Activated B cell treated with CpG ODN at 0.5 μM for 24 hours (primary cell): ENCODE measurements around the gene CTLA4. TPM values are rescaled to one million over a fixed set of nuclear protein-coding genes. Genes with fewer than 3 reads are reported as not detected.
A peak's percentile ranks its signal among the peaks of the same experiment; 100 is the strongest.

Experiments
- ATAC-seq: fragments of 200-7000 bp; cut with Tn5 transposase; one replicate; pipeline ENCODE4 v1.10.0; 2021; ENCODE audit warnings: low read depth, mild to moderate bottlenecking, moderate library complexity
- CTCF ChIA-PET: fragments of 350-600 bp; sonication (Branson Sonifier 250); formaldehyde crosslinking; loops from one replicate; lab custom pipeline; 2021; ENCODE audit warnings: antibody characterized with exemption; lab: Charles Lee
- POLR2A ChIA-PET: fragments of 350-600 bp; sonication (Branson Sonifier 250); formaldehyde crosslinking; loops from one replicate; lab custom pipeline; 2021; ENCODE audit warnings: antibody characterized with exemption; lab: Charles Lee
- DNase-seq: peaks from one replicate; pipeline ENCODE4 v3.0.0; 2022
- H3K27ac Mint-ChIP-seq: one replicate; pipeline ENCODE4 v1.8.0; 2020; ENCODE audit warnings: mixed read lengths
- H3K27me3 Mint-ChIP-seq: one replicate; pipeline ENCODE4 v1.8.0; 2021; ENCODE audit warnings: mixed read lengths
- H3K36me3 Mint-ChIP-seq: one replicate; pipeline ENCODE4 v1.8.0; 2021; ENCODE audit warnings: low read depth, mixed read lengths
- H3K4me1 Mint-ChIP-seq: one replicate; pipeline ENCODE4 v1.8.0; 2021; ENCODE audit warnings: mixed read lengths
- H3K4me3 Mint-ChIP-seq: one replicate; pipeline ENCODE4 v1.8.0; 2020; ENCODE audit warnings: mild to moderate bottlenecking, mixed read lengths
- H3K9me3 Mint-ChIP-seq: one replicate; pipeline ENCODE4 v1.8.0; 2020; ENCODE audit warnings: mixed read lengths
- CTCF ChIP-seq: fragments of 200-600 bp; IDR thresholded peaks from one replicate; pipeline ENCODE4 v1.8.0; 2022; ENCODE audit warnings: antibody characterized with exemption, mild to moderate bottlenecking
- intact Hi-C: fragments of 100-400 bp; cut with micrococcal nuclease; formaldehyde crosslinking; loops from one replicate; pipeline ENCODE4 v1.15.1; 2024
- total RNA-seq: library from RNA; stranded (reverse); gene quantifications from 2 replicates; pipeline ENCODE4 v1.2.3, GENCODE V29; 2022

CTLA4 gene
- total RNA-seq, 1 donor from 2014 or later, result 0.55 TPM

- no peaks in the 10 kb centered on the region for H3K4me1 Mint-ChIP-seq
- no peak overlapping the region for H3K27ac Mint-ChIP-seq
- H3K27me3 Mint-ChIP-seq, result peaks cover 8% of the 10 kb centered on the region
- H3K36me3 Mint-ChIP-seq, result no peaks in the 10 kb centered on the region
- intact Hi-C loops, result no loop called here
- ChIA-PET POLR2A (no interaction called here), CTCF (interaction anchor here (1.9 kb wide), 1 partner anchor 48 kb away, joined by 6 read pairs; no protein-coding TSS in a partner anchor)
- no peak for TF ChIP-seq CTCF
- DNase-seq (no peak), ATAC-seq (no peak)
- no peak overlapping the region for H3K4me3 Mint-ChIP-seq
- peaks cover 7% of the 10 kb centered on the region for H3K9me3 Mint-ChIP-seq
Observed at GRCh38 chr2:203861607-203862006, 6.0 kb upstream of the CTLA4 start.

GRCh38 chr2:203869223-203870042 is 1.9 kb downstream of the CTLA4 start:
- Mint-ChIP-seq H3K4me1 (peaks cover 21% of the 10 kb centered on the region), H3K27ac (no peak overlapping the region), H3K27me3 (peaks cover 3% of the 10 kb centered on the region), H3K4me3 (no peak overlapping the region), H3K36me3 (no peaks in the 10 kb centered on the region), H3K9me3 (peaks cover 3% of the 10 kb centered on the region)
- no peak for TF ChIP-seq CTCF
- ATAC-seq, result no peak
- POLR2A ChIA-PET, result no interaction called here
- DNase-seq, result no peak
- CTCF ChIA-PET, result interaction anchor here (1.0 kb wide), 1 partner anchor 15 kb away, joined by 3 read pairs; no protein-coding TSS in a partner anchor
- intact Hi-C loops, result loop anchor here (2.0 kb wide), 1 partner anchor 39 kb away; no protein-coding TSS in a partner anchor

- Mint-ChIP-seq H3K9me3 (peaks cover 2% of the 10 kb centered on the region), H3K4me1 (peaks cover 24% of the 10 kb centered on the region), H3K27ac (no peak overlapping the region), H3K4me3 (no peak overlapping the region), H3K36me3 (no peaks in the 10 kb centered on the region), H3K27me3 (peaks cover 3% of the 10 kb centered on the region)
- TF ChIP-seq CTCF, result no peak
- intact Hi-C loops, result loop anchor here (2.0 kb wide), 1 partner anchor 38 kb away; no protein-coding TSS in a partner anchor
- ChIA-PET POLR2A (no interaction called here), CTCF (interaction anchor here (1.0 kb wide), 1 partner anchor 16 kb away, joined by 3 read pairs; no protein-coding TSS in a partner anchor)
- no peak for DNase-seq
- ATAC-seq, result no peak
Observed at GRCh38 chr2:203870481-203870880, 2.9 kb downstream of the CTLA4 start.

- CTCF ChIA-PET, result no interaction called here
- no peak for TF ChIP-seq CTCF
- Mint-ChIP-seq H3K36me3 (no peaks in the 10 kb centered on the region), H3K9me3 (peaks cover 2% of the 10 kb centered on the region), H3K4me3 (peak overlapping the region; percentile 7), H3K27ac (peak overlapping the region; percentile 88), H3K4me1 (peaks cover 24% of the 10 kb centered on the region), H3K27me3 (peaks cover 3% of the 10 kb centered on the region)
- POLR2A ChIA-PET, result no interaction called here
- no peak for DNase-seq
- intact Hi-C loops, result loop anchor here (1.0 to 2.0 kb wide), 4 partner anchors 26 to 156 kb away; no protein-coding TSS in a partner anchor
- ATAC-seq, result peak; percentile 51
Observed at GRCh38 chr2:203870941-203871340, 3.4 kb downstream of the CTLA4 start.

GRCh38 chr2:203871371-203871983 is 3.9 kb downstream of the CTLA4 start:
- TF ChIP-seq CTCF, result no peak
- CTCF ChIA-PET, result no interaction called here

More at GRCh38 chr2:203871371-203871983, 3.9 kb downstream of the CTLA4 start:
- H3K4me3 Mint-ChIP-seq, result peak overlapping the region; percentile 7
- ATAC-seq, result peak; percentile 80
- intact Hi-C loops, result loop anchor here (1.0 to 2.0 kb wide), 4 partner anchors 26 to 156 kb away; no protein-coding TSS in a partner anchor
- peaks cover 2% of the 10 kb centered on the region for H3K9me3 Mint-ChIP-seq
- peaks cover 5% of the 10 kb centered on the region for H3K27me3 Mint-ChIP-seq
- no peak for DNase-seq
- H3K27ac Mint-ChIP-seq, result peak overlapping the region; percentile 88
- POLR2A ChIA-PET, result no interaction called here
- no peaks in the 10 kb centered on the region for H3K36me3 Mint-ChIP-seq
- H3K4me1 Mint-ChIP-seq, result peaks cover 24% of the 10 kb centered on the region
